ENCODE data around the gene TAF11L6.
"Not testable (repeated sequence)": the region's sequence is repeated elsewhere in the genome, so short reads cannot be mapped to it uniquely, and the experiment has no call there.

DNA sequence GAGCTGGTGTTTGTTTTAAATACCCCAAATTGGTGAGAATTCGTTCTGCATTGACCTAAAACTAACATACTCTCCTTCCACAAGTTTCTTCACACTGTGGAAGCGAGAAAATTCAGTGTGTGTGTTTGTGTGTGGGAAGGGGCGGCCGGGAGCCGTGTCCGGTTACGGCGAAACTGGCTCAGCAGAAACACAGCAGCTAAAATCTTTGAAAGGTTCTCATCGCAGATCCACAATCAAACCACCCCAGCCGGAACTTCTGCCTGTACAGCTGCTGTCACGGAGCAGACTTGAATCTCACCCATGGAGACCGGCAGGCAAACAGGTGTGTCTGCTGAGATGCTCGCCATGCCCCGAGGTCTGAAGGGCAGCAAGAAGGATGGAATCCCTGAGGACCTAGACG lies 7.0 kb upstream of the TAF11L6 start, which contains the start of gene TAF11L4:
- TF ChIP-seq, protein P1, sequence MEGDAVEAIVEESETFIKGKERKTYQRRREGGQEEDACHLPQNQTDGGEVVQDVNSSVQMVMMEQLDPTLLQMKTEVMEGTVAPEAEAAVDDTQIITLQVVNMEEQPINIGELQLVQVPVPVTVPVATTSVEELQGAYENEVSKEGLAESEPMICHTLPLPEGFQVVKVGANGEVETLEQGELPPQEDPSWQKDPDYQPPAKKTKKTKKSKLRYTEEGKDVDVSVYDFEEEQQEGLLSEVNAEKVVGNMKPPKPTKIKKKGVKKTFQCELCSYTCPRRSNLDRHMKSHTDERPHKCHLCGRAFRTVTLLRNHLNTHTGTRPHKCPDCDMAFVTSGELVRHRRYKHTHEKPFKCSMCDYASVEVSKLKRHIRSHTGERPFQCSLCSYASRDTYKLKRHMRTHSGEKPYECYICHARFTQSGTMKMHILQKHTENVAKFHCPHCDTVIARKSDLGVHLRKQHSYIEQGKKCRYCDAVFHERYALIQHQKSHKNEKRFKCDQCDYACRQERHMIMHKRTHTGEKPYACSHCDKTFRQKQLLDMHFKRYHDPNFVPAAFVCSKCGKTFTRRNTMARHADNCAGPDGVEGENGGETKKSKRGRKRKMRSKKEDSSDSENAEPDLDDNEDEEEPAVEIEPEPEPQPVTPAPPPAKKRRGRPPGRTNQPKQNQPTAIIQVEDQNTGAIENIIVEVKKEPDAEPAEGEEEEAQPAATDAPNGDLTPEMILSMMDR (IDR thresholded peaks at IDR 0.05; ENCODE audit: low read depth, low read length): not testable (repeated sequence)
- not testable (repeated sequence) for TF ChIP-seq EZH2phosphoT487 (IDR thresholded peaks at IDR 0.05; ENCODE audit: low read depth)
